H1 (cell line): ENCODE data around the gene HIPK2.

Source experiments
- ATF3 ChIP-seq: IDR thresholded peaks from 2 replicates; pipeline ENCODE4 v1.6.1; 2011; ENCODE audit warnings: low read depth, mild to moderate bottlenecking, low read length; ENCODE audit not compliant: insufficient read depth
- FOSL1 ChIP-seq: IDR thresholded peaks from 2 replicates; pipeline ENCODE4 v1.6.1; 2011; ENCODE audit warnings: mild to moderate bottlenecking, low read depth, low read length, moderate library complexity; ENCODE audit not compliant: insufficient read depth
- POLR2A ChIP-seq, 2 experiments: IDR thresholded peaks; 1 replicate in 1 of 2; 2 replicates in 1 of 2; pipeline ENCODE4 v1.6.1; 2011; ENCODE audit warnings: low read depth in 2 of 2, low read length in 2 of 2, mild to moderate bottlenecking in 2 of 2; ENCODE audit errors: control extremely low read depth in 1 of 2
- SIN3A ChIP-seq, 2 experiments: IDR thresholded peaks in 1 of 2; conservative IDR thresholded peaks in 1 of 2; 2 replicates each; pipeline ENCODE4 v1.6.1; 2011 to 2012; ENCODE audit warnings: low read length in 2 of 2, improper control_type of control experiment in 1 of 2, low read depth in 1 of 2, mild to moderate bottlenecking in 1 of 2
- TAF1 ChIP-seq: IDR thresholded peaks from 2 replicates; pipeline ENCODE4 v1.6.1; 2011; ENCODE audit warnings: mild to moderate bottlenecking, low read depth, low read length

DNA sequence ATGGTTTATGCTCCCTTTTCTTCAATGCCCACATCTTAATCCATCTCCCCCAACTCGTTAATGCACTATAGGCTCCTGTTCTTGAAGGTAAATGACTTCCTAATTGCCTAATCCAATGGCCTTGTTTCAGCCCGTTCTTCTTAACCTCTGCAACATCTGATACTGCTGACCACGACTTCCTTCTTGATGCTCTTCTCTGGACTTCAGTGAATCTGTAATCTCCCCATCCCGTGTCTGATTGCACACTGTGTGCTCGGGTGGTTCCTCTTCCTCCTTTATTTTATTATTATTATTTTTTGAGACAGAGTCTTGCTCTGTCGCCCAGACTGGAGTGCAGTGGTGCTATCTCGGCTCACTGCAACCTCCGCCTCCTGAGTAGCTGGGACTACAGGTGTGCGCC is 58.9 kb downstream of the HIPK2 start:
- no peak for TF ChIP-seq POLR2A (IDR thresholded peaks at IDR 0.05; ENCODE audit: control extremely low read depth in 1 of 2, low read depth in 2 of 2, low read length in 2 of 2)
- TF ChIP-seq FOSL1: no peak
- TF ChIP-seq ATF3: no peak
- TF ChIP-seq SIN3A (conservative IDR thresholded peaks at IDR 0.05 in 1 of 2, IDR thresholded peaks at IDR 0.05 in 1 of 2; ENCODE audit: low read depth in 1 of 2, low read length in 2 of 2): no peak
- TF ChIP-seq TAF1: no peak
